B cell (primary cell): ENCODE results near the gene ERLIN1. TPM values are rescaled to one million over a fixed set of nuclear protein-coding genes. Genes with fewer than 3 reads are reported as not detected.

ENCODE experiments used
- ATAC-seq: fragments of 200-7000 bp; cut with Tn5 transposase; one replicate; pipeline ENCODE4 v1.10.0; 2021; ENCODE audit warnings: low read depth, mild to moderate bottlenecking, moderate number of reproducible peaks, moderate library complexity
- CTCF ChIA-PET: fragments of 350-600 bp; sonication (Branson Sonifier 250); formaldehyde crosslinking; loops from one replicate; lab custom pipeline; 2021; ENCODE audit warnings: antibody characterized with exemption, inconsistent platforms; lab: Charles Lee
- POLR2A ChIA-PET: fragments of 350-600 bp; sonication (Branson Sonifier 250); formaldehyde crosslinking; loops from one replicate; lab custom pipeline; 2021; ENCODE audit warnings: antibody characterized with exemption; lab: Charles Lee
- DNase-seq: peaks from one replicate; pipeline ENCODE4 v3.0.0; 2013
- H2AFZ ChIP-seq: 2 replicates; pipeline ENCODE4 v1.6.1; 2012; ENCODE audit warnings: mild to moderate bottlenecking, low read depth, low read length; ENCODE audit not compliant: insufficient read depth, poor library complexity, severe bottlenecking
- H3K27ac ChIP-seq, 2 donors: 1 replicate in 1 of 2; 2 replicates in 1 of 2; pipeline ENCODE4 v1.5.1; 2012 to 2013; ENCODE audit warnings: low read length in 2 of 2, mild to moderate bottlenecking in 2 of 2, moderate library complexity in 1 of 2
- H3K27me3 ChIP-seq, 4 experiments: fragments of 200-600 bp in 1 of 4; sonication (generic) in 1 of 4; replicated peaks in 1 of 4; 1 replicate in 2 of 4; 2 replicates in 2 of 4; pipeline versions ENCODE4 v1.6.1 to v1.7.0; 2013 to 2016; ENCODE audit warnings: low read length in 3 of 4, mild to moderate bottlenecking in 2 of 4, mixed read lengths in 1 of 4, moderate library complexity in 1 of 4; ENCODE audit not compliant: insufficient read depth in 4 of 4, control insufficient read depth in 3 of 4; ENCODE audit errors: control extremely low read depth in 1 of 4
- H3K36me3 ChIP-seq, 2 experiments: replicated peaks in 1 of 2; 1 replicate in 1 of 2; 2 replicates in 1 of 2; pipeline versions ENCODE4 v1.6.1 to v1.7.1; 2013; ENCODE audit warnings: low read length in 1 of 2; ENCODE audit not compliant: insufficient read depth in 2 of 2, control insufficient read depth in 1 of 2; ENCODE audit errors: control extremely low read depth in 1 of 2, extremely low read depth in 1 of 2
- H3K4me1 ChIP-seq, 2 donors: fragments of 200-600 bp in 1 of 2; sonication (generic) in 1 of 2; 1 replicate in 1 of 2; 2 replicates in 1 of 2; pipeline versions ENCODE4 v1.5.1 to v1.6.1; 2013 to 2017; ENCODE audit warnings: low read length in 2 of 2; ENCODE audit not compliant: control insufficient read depth in 2 of 2, insufficient read depth in 2 of 2
- H3K4me2 ChIP-seq: replicated peaks from 2 replicates; pipeline ENCODE3; 2012; ENCODE audit warnings: mild to moderate bottlenecking, low read depth, low read length; ENCODE audit not compliant: poor library complexity, severe bottlenecking
- H3K4me3 ChIP-seq, 5 experiments: fragments of 200-600 bp in 1 of 5; sonication (generic) in 1 of 5; 1 replicate in 3 of 5; 2 replicates in 2 of 5; pipeline versions ENCODE4 v1.5.1 to v1.7.0; 2011 to 2016; ENCODE audit warnings: low read length in 4 of 5, mild to moderate bottlenecking in 4 of 5, low read depth in 2 of 5, control low read depth in 1 of 5, moderate library complexity in 1 of 5; ENCODE audit not compliant: insufficient read depth in 1 of 5; ENCODE audit errors: control extremely low read depth in 1 of 5, extremely low read depth in 1 of 5
- H3K79me2 ChIP-seq: fragments of 200-600 bp; sonication (generic); one replicate; pipeline ENCODE4 v1.6.0; 2016; ENCODE audit warnings: low read length; ENCODE audit not compliant: control insufficient read depth, insufficient read depth
- H3K9ac ChIP-seq: fragments of 200-600 bp; sonication (generic); 2 replicates; pipeline ENCODE4 v1.6.1; 2017; ENCODE audit warnings: mild to moderate bottlenecking, low read length, moderate library complexity
- H3K9me3 ChIP-seq, 3 donors: one replicate each; pipeline versions ENCODE4 v1.6.1 to v1.7.1; 2013; ENCODE audit warnings: low read length in 2 of 3; ENCODE audit not compliant: control insufficient read depth in 2 of 3, insufficient read depth in 1 of 3; ENCODE audit errors: control extremely low read depth in 1 of 3
- H4K20me1 ChIP-seq: 2 replicates; pipeline ENCODE4 v1.6.0; 2012; ENCODE audit warnings: mild to moderate bottlenecking, low read length; ENCODE audit not compliant: insufficient read depth, control insufficient read depth, poor library complexity, severe bottlenecking
- H3K27ac Mint-ChIP-seq: one replicate; pipeline ENCODE4 v1.8.0; 2021; ENCODE audit warnings: mixed read lengths
- H3K27me3 Mint-ChIP-seq: one replicate; pipeline ENCODE4 v1.8.0; 2021; ENCODE audit warnings: mixed read lengths
- H3K4me1 Mint-ChIP-seq: one replicate; pipeline ENCODE4 v1.8.0; 2021; ENCODE audit warnings: mixed read lengths
- H3K4me3 Mint-ChIP-seq: one replicate; pipeline ENCODE4 v1.8.0; 2021; ENCODE audit warnings: mixed read lengths
- H3K9me3 Mint-ChIP-seq: one replicate; pipeline ENCODE4 v1.8.0; 2022; ENCODE audit warnings: mixed read lengths; ENCODE audit not compliant: insufficient read depth
- CTCF ChIP-seq: fragments of 200-600 bp; IDR thresholded peaks from one replicate; pipeline ENCODE4 v1.8.0; 2022; ENCODE audit warnings: antibody characterized with exemption, mild to moderate bottlenecking
- EZH2 ChIP-seq: IDR thresholded peaks from 2 replicates; pipeline ENCODE4 v1.6.1; 2012; ENCODE audit warnings: borderline replicate concordance, low read depth, mild to moderate bottlenecking, moderate library complexity, low read length; ENCODE audit not compliant: insufficient read depth, poor library complexity, severe bottlenecking
- WGBS: methylation state at CpG from one replicate; pipeline ENCODE4 v1.1.5; 2013; ENCODE audit warnings: missing lambda C conversion rate; ENCODE audit not compliant: insufficient coverage; 5-methylcytosine and 5-hydroxymethylcytosine counted together
- intact Hi-C: fragments of 100-400 bp; cut with micrococcal nuclease; formaldehyde crosslinking; loops from one replicate; pipeline ENCODE4 v1.10.0; 2022
- polyA plus RNA-seq: library from polyadenylated mRNA; depleted of rRNA; stranded (reverse); fragments of >200 nt; gene quantifications from 2 replicates; pipeline ENCODE4 v1.2.3, GENCODE V29; 2012
- total RNA-seq, 2 donors: library from RNA; stranded (reverse); fragments of 120-200 nt in 1 of 2; gene quantifications; 1 replicate in 1 of 2; 2 replicates in 1 of 2; pipeline versions ENCODE4 v1.2.3 to v1.2.4, GENCODE V29; 2013 to 2022

The ERLIN1 gene
- total and polyA plus RNA-seq, 2 donors (not counting 1 experiment from before 2014, with no cell fraction given) = 4.3 to 9.0 TPM

GRCh38 chr10:100124097-100124496, 61.7 kb downstream of the ERLIN1 start:
- ChIA-PET POLR2A (no interaction called here), CTCF (no interaction called here)
- TF ChIP-seq EZH2 = no peak
- TF ChIP-seq CTCF = no peak
- Histone ChIP-seq H2AFZ (no peak overlapping the region), H3K79me2 (no peaks in the 10 kb centered on the region), H3K4me3 (no peak overlapping the region), H3K9me3 (no peaks in the 10 kb centered on the region), H3K27ac (no peak overlapping the region), H3K9ac (no peak overlapping the region), H3K4me1 (no peaks in the 10 kb centered on the region), H3K27me3 (peaks cover 0 to 3% (median 0%) of the 10 kb centered on the region in 4 experiments), H3K4me2 (no peak overlapping the region), H3K36me3 (no peaks in the 10 kb centered on the region), H4K20me1 (no peaks in the 10 kb centered on the region)
- ATAC-seq (no peak), DNase-seq (no peak)
- Mint-ChIP-seq H3K4me3 (no peak overlapping the region), H3K9me3 (no peaks in the 10 kb centered on the region), H3K4me1 (no peaks in the 10 kb centered on the region), H3K27me3 (peaks cover 22% of the 10 kb centered on the region), H3K27ac (no peak overlapping the region)
- WGBS = no CpG with 5 or more reads among the region's 4 CpGs
- intact Hi-C loops = no loop called here

- Histone ChIP-seq H2AFZ (no peak overlapping the region), H3K4me1 (no peaks in the 10 kb centered on the region), H3K79me2 (no peaks in the 10 kb centered on the region), H3K9me3 (no peaks in the 10 kb centered on the region), H3K36me3 (no peaks in the 10 kb centered on the region), H3K9ac (no peak overlapping the region), H3K4me3 (no peak overlapping the region), H4K20me1 (no peaks in the 10 kb centered on the region), H3K4me2 (no peak overlapping the region), H3K27me3 (peaks cover 0 to 3% (median 0%) of the 10 kb centered on the region in 4 experiments), H3K27ac (no peak overlapping the region)
- Mint-ChIP-seq H3K27ac (no peak overlapping the region), H3K4me1 (no peaks in the 10 kb centered on the region), H3K9me3 (no peaks in the 10 kb centered on the region), H3K4me3 (no peak overlapping the region), H3K27me3 (peaks cover 20% of the 10 kb centered on the region)
- ChIA-PET POLR2A (no interaction called here), CTCF (no interaction called here)
- TF ChIP-seq EZH2 = no peak
- no peak for TF ChIP-seq CTCF
- intact Hi-C loops = no loop called here
- ATAC-seq (no peak), DNase-seq (no peak)
Observed at GRCh38 chr10:100122780-100123179, 63.0 kb downstream of the ERLIN1 start.
